ENCODE measurements around the gene EPB41L4A.
A peak's percentile ranks its signal among the peaks of the same experiment; 100 is the strongest.

Gene EPB41L4A

GRCh38 chr5:112200131-112200530 lies 218.9 kb downstream of the EPB41L4A start:
- DNase-seq = peak; percentile 23

GRCh38 chr5:112196584-112196983 lies 222.5 kb downstream of the EPB41L4A start:
- no peak for DNase-seq

- DNase-seq = peak; percentile 60
These were observed 223.2 kb downstream of the EPB41L4A start for GRCh38 chr5:112195924-112196323.

DNA sequence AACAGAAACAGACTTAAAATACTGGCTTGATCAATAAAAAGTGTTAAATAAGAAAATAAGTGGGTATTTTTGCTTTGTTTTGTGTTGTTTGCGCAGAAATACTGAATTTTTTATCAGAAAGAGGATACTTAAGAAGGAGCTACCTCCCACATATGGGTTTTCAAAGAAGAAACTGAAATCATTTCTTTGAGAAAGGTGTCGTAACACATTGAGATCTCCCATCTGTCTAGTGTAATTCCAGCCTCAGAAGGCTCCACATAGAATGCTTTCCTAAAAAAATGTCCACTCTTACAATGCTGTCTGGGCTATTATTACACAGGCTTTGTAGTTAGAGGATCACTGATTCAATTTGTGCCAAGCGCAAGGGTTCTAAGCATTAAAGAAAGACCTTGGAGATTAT lies 226.2 kb downstream of the EPB41L4A start:
- no peak for DNase-seq

DNA sequence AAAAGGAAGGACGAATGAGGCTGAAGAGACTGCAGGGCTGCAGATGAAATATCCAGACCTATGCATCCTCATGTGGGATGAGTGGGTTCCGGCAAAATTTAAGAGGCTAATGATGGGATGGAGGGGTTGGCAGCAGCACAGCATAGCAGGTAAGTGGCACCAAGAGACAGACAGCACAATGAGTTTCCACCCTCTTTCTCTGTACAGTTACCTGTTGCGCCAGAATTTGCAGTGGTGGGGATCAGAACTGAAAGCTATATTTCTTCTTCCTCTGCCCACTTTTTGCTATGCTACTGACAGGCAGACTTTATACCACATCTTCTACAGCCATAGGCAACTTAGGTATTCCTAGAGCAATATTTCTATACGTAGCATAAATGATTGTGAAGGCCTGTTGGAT lies 227.0 kb downstream of the EPB41L4A start:
- DNase-seq = no peak

DNA sequence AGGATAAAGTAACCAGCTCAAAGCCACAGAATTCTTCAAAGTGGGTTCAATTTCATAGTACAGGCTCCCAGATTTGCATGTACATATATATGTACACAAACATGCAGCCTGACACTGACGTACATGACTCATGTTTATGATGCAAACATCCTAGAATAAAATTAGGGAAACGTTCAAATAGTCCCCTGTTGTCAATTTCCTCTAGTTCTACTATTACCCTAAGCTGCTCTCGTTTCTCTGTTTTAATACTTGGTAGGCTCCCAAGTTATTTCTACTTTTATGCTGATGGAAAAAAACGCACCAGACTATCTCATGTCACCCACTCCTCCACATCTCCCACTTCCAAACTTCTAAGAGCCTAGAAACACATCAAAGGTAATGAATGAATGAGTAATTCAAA lies 229.7 kb downstream of the EPB41L4A start:
- no peak for DNase-seq

- peak; percentile 20 for DNase-seq
These were observed 232.6 kb downstream of the EPB41L4A start for GRCh38 chr5:112186401-112186990.

- no peak for DNase-seq
These were observed 235.2 kb downstream of the EPB41L4A start for GRCh38 chr5:112183874-112184273.

DNA sequence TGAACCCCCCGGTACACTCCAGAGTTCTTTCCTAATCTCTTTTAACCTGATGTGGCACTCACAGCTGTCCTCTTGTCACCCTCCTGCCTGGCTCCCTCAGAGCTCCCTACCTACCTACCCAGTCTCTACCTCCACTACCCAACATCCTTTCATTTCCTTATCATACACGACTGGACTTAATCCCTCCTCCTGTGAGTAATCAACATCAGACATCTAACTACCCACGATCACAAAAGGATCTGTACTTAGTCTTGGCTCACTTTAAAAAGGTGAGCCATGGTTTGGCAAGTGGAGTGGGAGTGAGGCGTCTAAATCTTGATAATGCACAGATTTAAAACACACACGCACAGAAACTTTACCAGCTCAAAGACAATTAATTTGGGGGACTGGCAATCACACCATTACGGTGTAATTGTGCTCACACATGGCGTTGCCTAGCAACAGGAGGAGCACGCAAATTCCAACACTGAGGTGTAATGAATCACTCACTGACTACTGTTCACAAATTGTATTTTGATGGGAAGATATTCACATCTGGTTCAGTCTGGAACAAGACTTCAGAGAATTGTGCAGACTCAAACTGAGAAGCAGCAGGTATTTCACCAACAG lies 235.9 kb downstream of the EPB41L4A start:
- DNase-seq = peak; percentile 79

DNA sequence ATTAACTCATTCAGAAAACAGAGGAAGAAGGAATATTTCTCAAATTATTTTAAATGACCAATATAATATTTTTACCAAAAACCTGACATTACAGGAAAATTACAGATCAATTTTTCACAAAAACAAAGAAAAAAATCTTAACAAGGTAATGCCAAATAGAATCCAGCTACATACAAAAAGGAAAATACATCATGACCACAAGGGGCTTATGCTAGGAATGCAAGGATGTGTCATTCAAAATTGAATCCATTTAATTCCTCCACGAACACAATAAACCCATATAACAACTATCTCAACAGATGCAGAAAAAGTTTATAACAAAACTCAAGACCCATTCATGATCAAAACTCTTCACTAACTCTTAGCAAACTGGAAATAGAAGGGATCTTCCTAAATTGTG lies 239.8 kb downstream of the EPB41L4A start:
- no peak for DNase-seq

DNA sequence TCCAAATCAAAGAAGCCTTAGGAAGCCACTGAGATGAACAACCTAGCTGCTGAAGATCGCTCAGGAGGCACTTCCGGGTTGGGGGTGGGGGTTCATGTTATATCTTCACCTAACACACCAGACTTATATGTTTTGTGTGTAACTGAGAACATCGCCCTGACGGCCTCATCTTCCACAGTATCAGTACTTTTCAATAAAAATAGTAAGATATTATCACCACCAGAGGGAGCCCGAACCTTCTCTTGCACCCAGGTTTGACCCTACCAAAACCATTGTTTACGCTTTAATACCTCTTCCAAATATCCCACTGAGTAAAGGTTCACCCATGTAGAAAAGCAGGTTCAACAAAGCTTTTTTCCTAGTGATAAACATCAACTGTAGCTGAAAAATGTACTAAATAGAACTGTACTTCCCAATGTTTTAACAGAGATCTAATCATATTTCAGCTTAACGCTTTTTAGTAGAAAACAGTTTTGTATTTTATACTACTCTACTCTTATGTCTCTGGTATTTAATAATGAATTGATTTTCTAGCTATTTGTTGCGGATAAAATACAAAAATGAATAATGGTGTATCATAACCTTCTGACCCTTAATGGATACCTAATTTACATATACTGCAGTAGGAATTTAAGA lies 244.0 kb downstream of the EPB41L4A start:
- DNase-seq = no peak

DNA sequence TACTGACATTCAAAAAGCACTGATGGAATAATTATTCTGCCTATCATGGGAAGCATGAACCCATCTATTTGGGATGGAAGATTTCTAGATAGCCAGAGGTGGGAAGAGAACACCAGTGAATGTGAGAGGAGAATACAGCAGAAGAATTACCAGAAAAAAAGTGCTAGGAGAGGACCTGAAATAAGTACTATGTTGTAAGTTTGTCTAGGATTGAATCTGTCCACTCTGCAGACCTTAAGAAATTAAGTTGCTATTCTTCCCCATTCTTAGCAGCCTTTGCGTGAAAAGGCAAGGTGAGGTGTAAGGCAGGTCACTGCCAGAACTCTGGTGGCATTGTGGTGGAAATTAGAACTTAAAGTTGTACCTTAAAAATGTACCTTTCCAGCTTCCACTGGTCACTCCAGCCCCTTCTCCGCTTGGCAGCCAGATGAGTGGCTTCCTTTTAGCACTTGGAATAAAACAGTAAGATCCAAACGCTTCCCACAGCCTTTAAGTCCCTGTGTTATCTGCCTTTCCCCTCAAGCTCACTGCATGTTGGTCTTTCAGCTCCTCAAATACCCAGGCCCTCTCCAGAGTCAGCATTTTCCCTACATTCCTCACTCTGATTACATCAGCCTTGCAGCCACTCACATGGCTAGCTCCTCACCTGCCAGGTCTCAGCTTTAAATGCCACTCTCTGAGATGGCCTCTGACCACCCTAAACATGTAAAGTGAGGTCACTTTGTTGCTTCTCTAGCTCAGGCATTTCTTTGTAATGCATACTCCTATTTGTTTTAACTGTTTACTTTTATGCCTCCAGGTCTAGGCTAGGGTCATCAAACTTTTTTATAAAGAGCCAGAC lies 253.0 kb downstream of the EPB41L4A start:
- DNase-seq = no peak

DNA sequence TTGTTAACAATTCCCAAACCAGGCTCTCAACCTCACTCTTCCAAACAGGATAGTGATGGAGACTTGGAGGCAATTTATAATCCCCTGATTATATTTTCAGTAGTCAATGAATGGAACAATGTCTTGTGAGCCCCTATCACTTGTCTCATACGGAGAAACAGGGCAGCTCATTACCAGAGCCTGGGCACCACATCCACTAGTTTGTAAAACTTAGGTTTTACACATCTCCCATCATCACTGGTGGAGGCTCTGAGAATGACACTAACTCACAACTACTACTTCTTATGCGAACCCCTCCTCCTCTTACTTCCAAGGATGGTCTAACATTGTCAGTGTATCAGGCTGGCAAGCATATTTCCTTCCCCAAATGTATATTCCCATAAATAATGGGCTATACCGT lies 253.7 kb downstream of the EPB41L4A start:
- no peak for DNase-seq

DNA sequence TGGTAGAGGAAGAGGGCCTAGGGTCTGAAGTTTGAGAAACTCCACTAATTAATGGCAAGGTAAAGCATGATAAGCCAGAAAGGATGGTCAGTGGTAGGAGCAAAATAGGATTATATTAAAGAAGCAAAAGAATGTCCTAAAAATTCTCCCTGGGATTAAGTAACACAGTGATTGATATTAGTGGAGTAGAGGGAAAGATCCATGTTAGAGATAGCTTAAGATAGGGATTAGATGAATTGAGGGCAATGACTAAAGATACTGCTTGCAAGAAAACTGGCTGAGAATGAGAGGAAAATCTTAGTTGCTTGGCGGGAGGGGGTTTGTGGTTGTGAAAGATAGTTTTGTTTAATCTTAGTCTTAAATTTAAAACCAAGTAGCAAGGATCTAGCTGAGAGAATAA lies 255.6 kb downstream of the EPB41L4A start:
- no peak for DNase-seq

DNA sequence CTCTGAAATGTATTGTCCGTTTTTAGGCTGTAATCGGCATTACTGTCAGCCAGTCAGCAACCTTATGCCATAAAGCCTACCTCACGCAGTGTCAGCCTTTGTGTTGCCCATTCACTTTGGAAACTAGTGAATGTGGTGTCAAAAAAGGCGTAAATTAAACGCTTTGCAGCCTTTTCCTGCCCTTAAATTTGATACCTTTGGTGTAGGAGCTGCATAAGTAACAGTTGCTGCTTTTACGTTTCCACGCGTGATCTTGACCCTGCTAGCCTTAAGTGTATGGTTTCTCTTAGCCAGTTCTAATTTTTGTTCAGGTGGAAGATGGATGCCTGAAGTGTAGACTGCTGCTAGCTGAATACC lies 257.7 kb downstream of the EPB41L4A start:
- no peak for DNase-seq

GRCh38 chr5:112160652-112161391 lies 258.3 kb downstream of the EPB41L4A start:
- peak; percentile 73 for DNase-seq

- DNase-seq = no peak
These were observed 259.6 kb downstream of the EPB41L4A start for GRCh38 chr5:112159435-112159834.

GRCh38 chr5:112156211-112156610 lies 262.9 kb downstream of the EPB41L4A start:
- DNase-seq = no peak

- no peak for DNase-seq
These were observed 264.0 kb downstream of the EPB41L4A start for GRCh38 chr5:112154940-112155686.

GRCh38 chr5:112149727-112150126 lies 269.4 kb downstream of the EPB41L4A start:
- DNase-seq = no peak

GRCh38 chr5:112146323-112147226 lies 272.5 kb downstream of the EPB41L4A start:
- peak; percentile 33 for DNase-seq
